ENCODE data around the gene TMUB1.

TMUB1 gene

GRCh38 chr7:151051108-151051507, 32.2 kb downstream of the TMUB1 start:
- no peak overlapping the region for H3K4me3 ChIP-seq (replicated peaks; ENCODE audit: low read depth, low read length)

GRCh38 chr7:151048911-151049463, 34.3 kb downstream of the TMUB1 start:
- H3K4me3 ChIP-seq (replicated peaks; ENCODE audit: low read depth, low read length) = no peak overlapping the region
- TF ChIP-seq CTCF (IDR thresholded peaks at IDR 0.05; ENCODE audit: low read length, missing control alignments) = no peak
- DNase-seq (ENCODE audit: low read depth) = no peak

More at GRCh38 chr7:151051108-151051507, 32.2 kb downstream of the TMUB1 start:
- DNase-seq (ENCODE audit: low read depth) = peak; percentile 77
- no peak for TF ChIP-seq CTCF (IDR thresholded peaks at IDR 0.05; ENCODE audit: low read length, missing control alignments)

GRCh38 chr7:151047976-151048815, 35.1 kb downstream of the TMUB1 start, which contains the start of gene ASIC3:
Gene ASIC3, plus strand, starts transcription at chr7:151048531. Its CDS starts 355 bp downstream, at chr7:151048886.
- no peak for TF ChIP-seq CTCF (IDR thresholded peaks at IDR 0.05; ENCODE audit: low read length, missing control alignments)
- H3K4me3 ChIP-seq (replicated peaks; ENCODE audit: low read depth, low read length) = no peak within 1 kb of the TSS
- DNase-seq (ENCODE audit: low read depth) = no peak

- DNase-seq (ENCODE audit: low read depth) = peak; percentile 65
- TF ChIP-seq CTCF (IDR thresholded peaks at IDR 0.05; ENCODE audit: low read length, missing control alignments) = no peak
- no peak overlapping the region for H3K4me3 ChIP-seq (replicated peaks; ENCODE audit: low read depth, low read length)
Observed at GRCh38 chr7:151046603-151047573, 36.4 kb downstream of the TMUB1 start.

- no peak overlapping the region for H3K4me3 ChIP-seq (replicated peaks; ENCODE audit: low read depth, low read length)
- TF ChIP-seq CTCF (IDR thresholded peaks at IDR 0.05; ENCODE audit: low read length, missing control alignments) = no peak
- no peak for DNase-seq (ENCODE audit: low read depth)
Observed at GRCh38 chr7:151045967-151046366, 37.3 kb downstream of the TMUB1 start.

- no peak for DNase-seq (ENCODE audit: low read depth)
- H3K4me3 ChIP-seq (replicated peaks; ENCODE audit: low read depth, low read length) = no peak overlapping the region
- no peak for TF ChIP-seq CTCF (IDR thresholded peaks at IDR 0.05; ENCODE audit: low read length, missing control alignments)
Observed at GRCh38 chr7:151045262-151045661, 38.0 kb downstream of the TMUB1 start.
